ENCODE results near the gene LILRB5. TPM values are rescaled to one million over a fixed set of nuclear protein-coding genes. Genes with fewer than 3 reads are reported as not detected.

The LILRB5 gene
- total and polyA plus RNA-seq, 2 of the 8 experiments (the other 6 are each of a cell fraction or from before 2014, with no cell fraction given): 0.05 TPM; not detected in 1

- FAIRE-seq (no peak), DNase-seq (ENCODE audit: low read depth in 1 of 2, low spot score in 2 of 2) (no peak)
- peaks cover 15% of the 10 kb centered on the region for H3K79me1 ChIP-seq (ENCODE audit: low read depth, low read length)
- H3K36me3 ChIP-seq (ENCODE audit: control insufficient read depth in 2 of 4, insufficient read depth in 4 of 4, low read length in 3 of 4): peaks cover 24 to 34% (median 32%) of the 10 kb centered on the region in 4 experiments
- no peak overlapping the region for H3K27ac ChIP-seq (ENCODE audit: low read depth, low read length)
- H3K9me3 ChIP-seq (ENCODE audit: insufficient read depth in 2 of 2, low read depth in 1 of 2, low read length in 1 of 2): no peaks in the 10 kb centered on the region
- H2BK20ac ChIP-seq (ENCODE audit: low read length): no peak overlapping the region
- peaks cover 31% of the 10 kb centered on the region in 2 experiments for H4K20me1 ChIP-seq (replicated peaks in 1 of 2; ENCODE audit: control insufficient read depth in 1 of 2, insufficient read depth in 2 of 2, low read length in 2 of 2)
- no peak overlapping the region for H3K4ac ChIP-seq (replicated peaks; ENCODE audit: insufficient read length, low read depth, low read length)
- H4K91ac ChIP-seq (replicated peaks; ENCODE audit: insufficient read length, low read length): no peak overlapping the region
- TF ChIP-seq RNF2 (IDR thresholded peaks at IDR 0.05; ENCODE audit: borderline replicate concordance, low read depth, low read length, missing control alignments, poor library complexity, severe bottlenecking) (no peak), SP2 (IDR thresholded peaks at IDR 0.05; ENCODE audit: low read length) (no peak), POLR2AphosphoS5 (IDR thresholded peaks at IDR 0.05; ENCODE audit: low read depth, low read length) (peak; percentile 17)
- H3K4me3 ChIP-seq (ENCODE audit: extremely low read depth in 1 of 4, insufficient read depth in 2 of 4, low read depth in 3 of 4, low read length in 4 of 4): no peak overlapping the region
- ChIA-PET CTCF (ENCODE audit: partially characterized antibody) (interaction anchor here (0.6 to 1.7 kb wide), 5 partner anchors 9 to 47 kb away, joined by 3 to 5 read pairs (median 3); partner anchors contain the start of genes LILRB5 and RPS9), POLR2A (ENCODE audit: partially characterized antibody) (interaction anchor here (0.8 to 23.4 kb wide), 14 partner anchors 12 to 252 kb away, joined by 3 to 909 read pairs (median 11); partner anchors contain the start of genes LILRB3, LILRB5, MBOAT7 and RPS9)
- H2AFZ ChIP-seq (ENCODE audit: low read length): no peak overlapping the region
- no peak overlapping the region for H3K23ac ChIP-seq (ENCODE audit: insufficient read length)
- H2AK5ac ChIP-seq (ENCODE audit: low read depth, low read length): no peak overlapping the region
- no peaks in the 10 kb centered on the region; the same call in 1 of the 2 replicates for H3K23me2 ChIP-seq (ENCODE audit: low read depth, low read length)
- H3K9ac ChIP-seq (replicated peaks in 1 of 4; ENCODE audit: extremely low read depth in 1 of 4, low read depth in 3 of 4, low read length in 3 of 4): no peak overlapping the region
- no peak overlapping the region for H3K18ac ChIP-seq (ENCODE audit: extremely low read depth, low read length)
- H4K8ac ChIP-seq (ENCODE audit: extremely low read depth, insufficient read depth, low read length): no peak overlapping the region; the same call in 1 of the 2 replicates
- H4K5ac ChIP-seq (ENCODE audit: insufficient read length, low read depth, low read length): no peak overlapping the region
- no peak overlapping the region for H3K14ac ChIP-seq (ENCODE audit: insufficient read length)
- H3K79me2 ChIP-seq (ENCODE audit: control insufficient read depth in 1 of 2, insufficient read depth in 2 of 2, low read length in 2 of 2): peaks cover 3 to 20% of the 10 kb centered on the region in 2 experiments; a peak in 3 of 4 replicates
- no peaks in the 10 kb centered on the region for H3K27me3 ChIP-seq (replicated peaks in 1 of 4; ENCODE audit: control insufficient read depth in 3 of 4, extremely low read depth in 1 of 4, insufficient read depth in 3 of 4, low read length in 3 of 4)
- H3K4me2 ChIP-seq (ENCODE audit: insufficient read depth in 1 of 2, low read depth in 2 of 2, low read length in 2 of 2): no peak overlapping the region
- 93% methylated on average over 10 of the region's 10 CpGs; no CpG with 5 or more reads in 1 of the 2 experiments for WGBS, 2 experiments (ENCODE audit: extremely low coverage in 1 of 2, insufficient coverage in 1 of 2, insufficient read length in 1 of 2, insufficient replicate concordance in 2 of 2, low coverage in 1 of 2, low lambda C conversion rate in 2 of 2, missing lambda C conversion rate in 1 of 2)
- no peak overlapping the region for H2BK15ac ChIP-seq (ENCODE audit: low read length)
- H2BK12ac ChIP-seq (ENCODE audit: low read depth, low read length): no peak overlapping the region
- no peak overlapping the region for H2BK120ac ChIP-seq (replicated peaks; ENCODE audit: low read depth, low read length)
- no peak overlapping the region for H3K56ac ChIP-seq (replicated peaks; ENCODE audit: insufficient read length, low read depth, low read length)
- peak overlapping the region; percentile 47; the same call in 1 of the 2 replicates for H2BK5ac ChIP-seq (ENCODE audit: low read depth, low read length)
- H3K4me1 ChIP-seq (replicated peaks in 1 of 4; ENCODE audit: control insufficient read depth in 3 of 4, insufficient read depth in 4 of 4, low read length in 3 of 4): peaks cover 0 to 4% (median 4%) of the 10 kb centered on the region in 4 experiments; a peak in 5 of 7 replicates
Measured at GRCh38 chr19:54209811-54210494, 47.1 kb downstream of the LILRB5 start.

Measured in H1 (cell line).